ENCODE results near the gene LSM12. TPM values are rescaled to one million over a fixed set of nuclear protein-coding genes. Genes with fewer than 3 reads are reported as not detected.

The LSM12 gene
- total and polyA plus RNA-seq, 2 donors (not counting 3 experiments of a cell fraction or from before 2014, with no cell fraction given) = 36.5 to 68.9 TPM

- Histone ChIP-seq H3K4me2 (ENCODE audit: insufficient read depth, low read length) (peak overlapping the region; percentile 56), H3K9me1 (replicated peaks; ENCODE audit: control insufficient read depth, extremely low read depth, insufficient read depth, low read length) (no peaks in the 10 kb centered on the region), H3K36me3 (ENCODE audit: control insufficient read depth in 2 of 2, extremely low read depth in 1 of 2, insufficient read depth in 2 of 2, low read length in 2 of 2) (peaks cover 2 to 17% of the 10 kb centered on the region in 2 experiments), H3K27ac (ENCODE audit: insufficient read depth, low read depth, low read length) (peak overlapping the region; percentile 83), H3K27me3 (ENCODE audit: control insufficient read depth in 2 of 2, insufficient read depth in 2 of 2, low read length in 2 of 2) (no peaks in the 10 kb centered on the region), H3K79me2 (ENCODE audit: control insufficient read depth, insufficient read depth, low read length) (no peaks in the 10 kb centered on the region), H3K9me3 (replicated peaks; ENCODE audit: control insufficient read depth, insufficient read depth, low read length) (no peaks in the 10 kb centered on the region), H2AFZ (ENCODE audit: low read depth, low read length) (no peak overlapping the region), H3K9ac (replicated peaks; ENCODE audit: extremely low read depth, insufficient read depth, low read length) (peak overlapping the region; percentile 62), H3K4me1 (ENCODE audit: control insufficient read depth, extremely low read depth, insufficient read depth, low read length) (peaks cover 23% of the 10 kb centered on the region), H3K4me3 (replicated peaks in 1 of 3; ENCODE audit: insufficient read depth in 1 of 3, low read depth in 1 of 3, low read length in 3 of 3) (peak overlapping the region in 2 of 3 experiments; percentile 10 to 19), H4K20me1 (replicated peaks; ENCODE audit: control insufficient read depth, extremely low read depth, insufficient read depth, low read length) (no peaks in the 10 kb centered on the region)
- TSS peak; percentile 57 for BruUV-seq (replicated peaks)
- dilution Hi-C loops (cut with MboI; ENCODE audit: extremely low pct_ligation_motif_present, low sequenced_read_pairs) (no loop called here), intact Hi-C loops (cut with micrococcal nuclease) (loop anchor here (1.0 kb wide), 5 partner anchors 15 to 45 kb away; partner anchors contain the start of genes G6PC3, HDAC5, HROB and LSM12)
- DNase-seq (ENCODE audit: low read depth, low spot score) (peak; percentile 97), FAIRE-seq (peak; percentile 98)
- no peak for TF ChIP-seq FOS (IDR thresholded peaks at IDR 0.05; ENCODE audit: borderline replicate concordance, insufficient read depth, low read length)
- TF ChIP-seq POLR2AphosphoS5 (IDR thresholded peaks at IDR 0.05; ENCODE audit: insufficient read depth, low read depth, low read length) = peak; percentile 62
- TF ChIP-seq, protein P1, sequence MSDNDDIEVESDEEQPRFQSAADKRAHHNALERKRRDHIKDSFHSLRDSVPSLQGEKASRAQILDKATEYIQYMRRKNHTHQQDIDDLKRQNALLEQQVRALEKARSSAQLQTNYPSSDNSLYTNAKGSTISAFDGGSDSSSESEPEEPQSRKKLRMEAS (IDR thresholded peaks at IDR 0.05; ENCODE audit: insufficient read depth, insufficient read length) = peak; percentile 33
- peak; percentile 92 for TF ChIP-seq POLR2A (IDR thresholded peaks at IDR 0.05; ENCODE audit: low read depth, low read length)
- POLR2A ChIA-PET = interaction anchor here (1.7 kb wide), 1 partner anchor 28 kb away, joined by 6 read pairs; the partner anchor contains the start of gene HDAC5
- CTCF ChIA-PET = interaction anchor here (0.5 to 3.8 kb wide), 10 partner anchors 10 to 872 kb away, joined by 3 to 30 read pairs (median 4); partner anchors contain the start of genes C1QL1 and HDAC5
Observed at GRCh38 chr17:44095647-44096496, 29.4 kb upstream of the LSM12 start.

DNA sequence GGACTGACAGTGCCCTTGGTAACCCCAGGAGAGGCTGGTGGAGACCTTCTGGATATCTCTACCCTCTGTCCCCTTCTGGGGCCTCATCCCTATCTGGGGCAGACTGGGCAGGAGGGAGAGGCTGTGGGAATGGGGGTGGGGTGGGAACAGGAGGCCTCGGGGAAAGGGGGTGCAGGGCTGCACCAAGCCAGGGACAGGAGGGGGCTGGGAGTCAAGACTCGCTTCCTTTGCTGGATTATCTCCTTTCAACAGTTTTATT is 28.8 kb upstream of the LSM12 start:
- H3K27me3 ChIP-seq (ENCODE audit: control insufficient read depth in 2 of 2, insufficient read depth in 2 of 2, low read length in 2 of 2) = no peaks in the 10 kb centered on the region
- intact Hi-C loops (cut with micrococcal nuclease) (loop anchor here (1.0 kb wide), 5 partner anchors 16 to 46 kb away; partner anchors contain the start of genes G6PC3, HDAC5, HROB and LSM12), dilution Hi-C loops (cut with MboI; ENCODE audit: extremely low pct_ligation_motif_present, low sequenced_read_pairs) (no loop called here)
- H4K20me1 ChIP-seq (replicated peaks; ENCODE audit: control insufficient read depth, extremely low read depth, insufficient read depth, low read length) = no peaks in the 10 kb centered on the region
- DNase-seq (ENCODE audit: low read depth, low spot score) = no peak
- no peak overlapping the region for H3K4me3 ChIP-seq (replicated peaks in 1 of 3; ENCODE audit: insufficient read depth in 1 of 3, low read depth in 1 of 3, low read length in 3 of 3)
- POLR2A ChIA-PET = interaction anchor here (1.7 kb wide), 1 partner anchor 28 kb away, joined by 6 read pairs; the partner anchor contains the start of gene HDAC5
- peak overlapping the region; percentile 83 for H3K27ac ChIP-seq (ENCODE audit: insufficient read depth, low read depth, low read length)
- no peaks in the 10 kb centered on the region for H3K9me3 ChIP-seq (replicated peaks; ENCODE audit: control insufficient read depth, insufficient read depth, low read length)
- FAIRE-seq = no peak
- H3K79me2 ChIP-seq (ENCODE audit: control insufficient read depth, insufficient read depth, low read length) = no peaks in the 10 kb centered on the region
- no peak overlapping the region for H2AFZ ChIP-seq (ENCODE audit: low read depth, low read length)
- peak overlapping the region; percentile 52 for H3K9ac ChIP-seq (replicated peaks; ENCODE audit: extremely low read depth, insufficient read depth, low read length)
- CTCF ChIA-PET = interaction anchor here (1.1 to 3.8 kb wide), 5 partner anchors 12 to 28 kb away, joined by 3 to 30 read pairs (median 13); partner anchors contain the start of gene HDAC5
- TF ChIP-seq GATA2 (IDR thresholded peaks at IDR 0.05; ENCODE audit: insufficient read depth, insufficient read length, low read depth, low read length) (peak; percentile 30), POLR2A (IDR thresholded peaks at IDR 0.05; ENCODE audit: low read depth, low read length) (no peak)
- peaks cover 3 to 17% of the 10 kb centered on the region in 2 experiments for H3K36me3 ChIP-seq (ENCODE audit: control insufficient read depth in 2 of 2, extremely low read depth in 1 of 2, insufficient read depth in 2 of 2, low read length in 2 of 2)
- no peaks in the 10 kb centered on the region for H3K9me1 ChIP-seq (replicated peaks; ENCODE audit: control insufficient read depth, extremely low read depth, insufficient read depth, low read length)
- peaks cover 23% of the 10 kb centered on the region for H3K4me1 ChIP-seq (ENCODE audit: control insufficient read depth, extremely low read depth, insufficient read depth, low read length)
- BruUV-seq (replicated peaks) = no TSS peak
- H3K4me2 ChIP-seq (ENCODE audit: insufficient read depth, low read length) = peak overlapping the region; percentile 56
